GM15510 (cell line): Measurements from ENCODE around the gene AIG1.

Experiments used
- POLR2A ChIP-seq: IDR thresholded peaks from 3 replicates; pipeline ENCODE4 v1.6.1; 2011; ENCODE audit warnings: borderline replicate concordance; ENCODE audit not compliant: insufficient read length; ENCODE audit errors: extremely low read depth

The AIG1 gene

GRCh38 chr6:143060806-143061596, at the start of gene AIG1:
Gene AIG1, plus strand, starts transcription at chr6:143060889. Its CDS starts 37 bp downstream, at chr6:143060926.
- TF ChIP-seq POLR2A, result peak; percentile 58

DNA sequence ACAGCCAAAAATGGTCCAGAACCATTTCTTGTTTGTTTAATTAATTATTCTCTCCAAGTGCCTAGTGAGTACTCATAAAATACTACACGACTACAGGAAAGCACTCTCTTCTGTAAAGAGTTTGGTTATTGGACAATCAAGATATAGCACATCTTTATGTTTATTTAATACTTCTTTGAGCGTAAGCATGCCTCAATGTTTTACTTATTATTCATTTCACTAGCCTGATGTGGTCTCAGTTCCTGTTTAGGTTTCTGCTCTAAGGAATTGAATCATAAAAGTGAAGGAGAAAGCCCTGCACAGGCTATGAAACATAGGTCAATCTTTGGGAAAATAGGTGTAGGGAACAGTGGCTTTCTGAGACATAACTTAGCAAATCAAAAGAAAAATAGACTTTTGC, 45.9 kb upstream of the AIG1 start:
- no peak for TF ChIP-seq POLR2A

DNA sequence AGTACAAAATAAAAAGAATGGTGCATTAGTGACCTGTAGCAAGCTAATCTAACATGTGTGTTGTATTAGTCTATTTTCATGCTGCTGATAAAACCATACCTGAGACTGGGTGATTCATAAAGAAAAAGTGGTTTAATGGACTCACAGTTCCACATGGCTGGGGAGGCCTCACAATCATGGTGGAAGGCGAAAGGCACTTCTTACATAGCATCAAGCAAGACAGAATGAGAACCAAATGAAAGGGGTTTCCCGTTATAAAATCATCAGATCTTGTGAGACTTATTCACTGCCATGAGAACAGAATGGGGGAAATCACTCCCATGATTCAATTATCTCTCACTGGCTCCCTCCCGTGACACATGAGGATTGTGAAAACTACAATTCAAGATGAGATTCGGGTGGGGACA, 45.4 kb upstream of the AIG1 start:
- TF ChIP-seq POLR2A, result no peak

DNA sequence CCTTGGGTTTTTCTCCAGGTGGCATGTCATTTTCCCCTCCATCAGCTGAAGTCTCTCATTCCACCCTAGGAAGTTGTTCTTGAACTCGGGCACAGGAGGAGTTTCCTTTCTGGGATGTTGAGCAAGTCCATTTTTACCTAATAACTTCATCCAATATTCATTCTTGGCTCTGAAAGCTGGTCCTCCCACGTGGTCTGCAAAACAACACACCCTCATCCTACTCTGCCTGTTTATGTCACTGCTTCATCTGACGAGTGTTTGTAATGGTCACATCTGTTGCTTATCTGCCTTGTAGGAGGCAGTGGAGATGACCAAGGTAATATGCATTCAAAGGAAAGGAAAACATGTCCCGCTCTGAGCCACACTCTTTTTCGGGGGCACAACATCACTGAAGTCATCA, 41.7 kb upstream of the AIG1 start:
- no peak for TF ChIP-seq POLR2A

- no peak for TF ChIP-seq POLR2A
Measured at GRCh38 chr6:143021543-143021942, 39.1 kb upstream of the AIG1 start.

- TF ChIP-seq POLR2A, result no peak
Measured at GRCh38 chr6:143022587-143022986, 38.1 kb upstream of the AIG1 start.

DNA sequence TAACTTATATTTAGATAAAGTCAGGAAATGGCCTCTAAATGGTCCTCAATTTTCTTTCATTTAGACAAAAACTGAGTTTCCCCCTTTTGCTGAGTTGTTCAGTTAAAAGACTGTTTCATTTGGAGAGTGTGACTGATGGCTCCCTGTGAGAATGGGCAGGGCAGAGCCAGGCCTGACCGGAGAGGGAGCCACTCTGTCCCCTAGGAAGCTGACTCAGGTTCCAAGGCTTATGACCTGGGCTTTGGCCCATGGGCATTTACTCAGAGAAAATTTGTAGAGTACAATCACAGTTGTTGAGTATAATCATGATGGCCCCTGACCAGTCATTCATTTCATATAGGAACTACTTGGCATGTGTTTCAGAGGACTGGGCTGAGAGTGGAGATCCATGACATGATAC, 37.0 kb upstream of the AIG1 start:
- TF ChIP-seq POLR2A, result no peak

- no peak for TF ChIP-seq POLR2A
Measured at GRCh38 chr6:143024977-143025376, 35.7 kb upstream of the AIG1 start.

DNA sequence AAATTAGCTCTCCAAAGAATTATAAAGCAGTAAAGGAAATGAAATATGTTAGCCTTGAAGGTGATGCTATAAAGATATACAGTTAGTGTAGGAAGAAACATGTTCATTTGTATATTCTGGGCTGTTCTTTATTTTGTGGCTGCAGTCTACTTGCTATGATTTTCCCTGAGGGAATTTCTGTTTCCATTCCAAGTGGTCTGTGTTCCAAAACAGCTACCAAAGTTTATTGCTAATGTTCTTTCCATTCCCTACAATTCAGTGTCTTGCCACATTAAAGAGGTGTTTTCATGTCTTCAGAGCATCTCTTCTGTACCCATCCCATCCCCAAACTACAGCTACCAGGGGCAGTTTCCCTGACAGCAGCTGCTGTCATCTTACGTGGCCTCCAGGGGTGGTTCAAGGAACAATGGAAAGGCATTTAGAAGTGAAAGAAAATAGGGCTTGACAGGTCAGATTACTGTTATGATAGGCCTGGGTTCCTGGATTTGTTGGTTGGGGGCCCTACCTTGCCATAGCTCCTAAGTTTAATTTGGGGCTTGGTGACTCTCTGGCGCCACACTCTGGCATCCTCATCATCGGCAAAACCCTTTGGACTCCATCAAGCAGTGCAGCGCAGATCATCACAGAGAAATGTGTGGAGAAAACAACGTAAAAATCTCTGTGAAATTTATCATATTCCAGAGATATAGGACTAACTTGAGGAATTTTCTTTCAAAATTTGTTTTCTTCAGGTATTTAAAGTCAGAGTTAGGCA, 33.8 kb upstream of the AIG1 start:
- TF ChIP-seq POLR2A, result no peak

DNA sequence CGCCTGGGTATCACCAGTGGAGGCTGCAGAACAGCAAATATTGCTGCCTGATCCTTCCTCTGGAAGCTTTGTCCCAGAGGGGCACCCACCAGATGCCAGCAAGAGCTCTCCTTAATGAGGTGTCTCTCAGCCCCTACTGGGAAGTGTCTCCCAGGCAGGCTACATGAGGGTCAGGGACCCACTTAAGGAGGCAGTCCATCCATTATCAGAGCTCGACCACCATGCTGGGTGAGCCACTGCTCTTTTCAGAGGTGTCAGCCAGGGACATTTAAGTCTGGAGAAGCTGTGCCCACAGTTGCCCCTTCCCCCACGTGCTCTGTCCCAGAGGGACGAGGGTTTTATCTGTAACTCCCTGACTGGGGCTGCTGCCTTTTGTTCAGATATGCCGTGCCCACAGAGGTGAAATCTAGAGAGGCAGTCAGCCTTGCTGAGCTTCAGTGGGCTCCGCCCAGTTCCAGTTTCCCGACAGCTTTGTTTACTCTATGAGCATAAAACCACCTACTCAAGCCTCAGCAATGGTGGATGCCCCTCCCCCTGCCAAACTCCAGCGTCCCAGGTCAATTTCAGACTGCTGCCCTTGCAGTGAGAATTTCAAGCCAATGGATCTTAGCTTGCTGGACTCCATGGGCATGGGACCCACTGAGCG, 25.9 kb upstream of the AIG1 start:
- TF ChIP-seq POLR2A, result no peak

DNA sequence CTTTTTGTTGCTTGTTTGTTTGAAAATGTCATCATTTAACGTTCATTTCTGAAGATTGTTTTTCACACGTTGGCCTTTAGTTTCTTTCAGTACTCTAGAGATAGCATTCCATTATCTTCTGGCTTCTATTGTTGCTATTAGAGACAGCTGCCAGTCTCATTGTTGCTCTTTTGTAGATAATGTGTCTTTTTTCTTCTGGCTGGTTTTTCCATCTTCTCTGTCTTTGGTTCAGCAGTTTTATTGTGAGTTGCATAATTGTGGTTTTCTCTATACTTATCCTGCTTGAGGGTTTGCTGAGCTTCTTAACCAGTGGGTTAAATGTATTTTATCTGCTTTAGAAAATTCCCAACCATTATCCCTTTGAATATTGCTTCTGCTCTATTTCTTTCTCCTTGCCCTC, 23.2 kb upstream of the AIG1 start:
- no peak for TF ChIP-seq POLR2A

DNA sequence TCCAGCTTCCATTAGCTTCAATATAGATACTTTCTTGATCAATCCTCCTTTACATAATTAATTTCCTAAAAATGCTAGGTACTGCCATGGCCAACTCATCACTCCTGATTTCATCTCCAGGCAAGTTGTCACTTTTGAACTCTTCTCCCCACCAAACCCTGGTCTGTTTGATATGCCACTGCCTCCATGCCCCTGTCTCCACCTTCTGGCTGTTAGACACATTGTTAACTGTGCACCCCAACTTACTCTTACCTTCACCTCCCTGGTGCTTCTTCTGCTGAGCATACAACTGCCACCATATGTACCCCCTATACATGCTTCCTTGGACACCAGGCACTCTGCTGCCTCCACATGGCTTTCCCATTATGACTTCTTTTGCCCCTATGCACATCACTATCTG, 21.9 kb upstream of the AIG1 start:
- TF ChIP-seq POLR2A, result no peak

DNA sequence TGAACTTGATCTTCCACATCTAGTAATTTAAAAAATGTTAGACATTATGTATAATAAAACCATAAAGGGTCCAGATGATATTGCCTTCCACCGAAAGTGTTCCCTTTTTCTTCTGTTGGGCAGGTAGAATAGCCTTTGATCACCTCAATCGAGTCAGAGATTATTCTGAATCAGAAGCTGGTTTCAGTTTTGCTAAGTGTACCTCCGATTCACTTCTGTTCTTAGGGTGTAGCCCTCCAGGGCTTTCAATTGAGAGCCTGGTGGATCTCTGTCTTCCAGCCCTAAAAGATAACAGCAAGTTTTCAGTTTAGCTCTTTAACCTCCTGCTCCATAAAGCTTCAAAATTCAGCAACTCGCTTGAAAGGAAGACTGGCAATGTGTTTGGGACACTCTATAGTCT, 21.1 kb upstream of the AIG1 start:
- no peak for TF ChIP-seq POLR2A

- TF ChIP-seq POLR2A, result no peak
Measured at GRCh38 chr6:143040018-143040417, 20.7 kb upstream of the AIG1 start.

- no peak for TF ChIP-seq POLR2A
Measured at GRCh38 chr6:143049611-143050010, 11.1 kb upstream of the AIG1 start.
